Astrocyte (in vitro differentiated cells and primary cell): Measurements from ENCODE around the gene TTLL5. TPM values are rescaled to one million over a fixed set of nuclear protein-coding genes. Genes with fewer than 3 reads are reported as not detected.

Experiments
- DNase-seq: peaks from one replicate; pipeline ENCODE4 v3.0.0-alpha.2; 2010; ENCODE audit warnings: low read depth
- FAIRE-seq: peaks from 2 replicates; lab custom pipeline; 2011; peaks lifted over from hg19 to GRCh38; lab: Jason Lieb, UNC
- H2AFZ ChIP-seq: 2 replicates; pipeline ENCODE4 v1.6.0; 2012; ENCODE audit warnings: low read depth, low read length, inconsistent platforms
- H3K27ac ChIP-seq: 2 replicates; pipeline ENCODE4 v1.5.1; 2011; ENCODE audit warnings: low read depth, low read length, inconsistent platforms
- H3K27me3 ChIP-seq: 2 replicates; pipeline ENCODE4 v1.6.0; 2011; ENCODE audit warnings: low read length, inconsistent platforms; ENCODE audit not compliant: insufficient read depth
- H3K36me3 ChIP-seq: 2 replicates; pipeline ENCODE4 v1.5.1; 2011; ENCODE audit warnings: low read length, inconsistent platforms; ENCODE audit not compliant: insufficient read depth
- H3K4me1 ChIP-seq: 2 replicates; pipeline ENCODE4 v1.5.1; 2011; ENCODE audit warnings: low read length, inconsistent platforms; ENCODE audit not compliant: insufficient read depth
- H3K4me2 ChIP-seq: 2 replicates; pipeline ENCODE4 v1.6.0; 2012; ENCODE audit warnings: low read length, inconsistent platforms
- H3K4me3 ChIP-seq: 2 replicates; pipeline ENCODE4 v1.5.1; 2011; ENCODE audit warnings: low read depth, mild to moderate bottlenecking, low read length, inconsistent platforms; ENCODE audit not compliant: insufficient read depth
- H3K79me2 ChIP-seq: 2 replicates; pipeline ENCODE4 v1.6.0; 2012; ENCODE audit warnings: mild to moderate bottlenecking, low read length, inconsistent platforms; ENCODE audit not compliant: insufficient read depth
- H3K9ac ChIP-seq: 2 replicates; pipeline ENCODE4 v1.6.0; 2012; ENCODE audit warnings: mild to moderate bottlenecking, low read length, inconsistent platforms
- H3K9me3 ChIP-seq: 2 replicates; pipeline ENCODE4 v1.5.1; 2012; ENCODE audit warnings: low read depth, mild to moderate bottlenecking, low read length, inconsistent platforms; ENCODE audit not compliant: insufficient read depth
- H4K20me1 ChIP-seq: 2 replicates; pipeline ENCODE4 v1.6.0; 2012; ENCODE audit warnings: low read length, inconsistent platforms; ENCODE audit not compliant: insufficient read depth
- H3K27ac Mint-ChIP-seq: one replicate; pipeline ENCODE4 v1.8.0; 2021; ENCODE audit warnings: mild to moderate bottlenecking, mixed read lengths; ENCODE audit not compliant: unreplicated experiment
- H3K27me3 Mint-ChIP-seq: one replicate; pipeline ENCODE4 v1.8.0; 2021; ENCODE audit warnings: low read depth, mixed read lengths; ENCODE audit not compliant: unreplicated experiment
- H3K36me3 Mint-ChIP-seq: one replicate; pipeline ENCODE4 v1.8.0; 2021; ENCODE audit warnings: low read depth, mixed read lengths; ENCODE audit not compliant: unreplicated experiment
- H3K4me1 Mint-ChIP-seq: one replicate; pipeline ENCODE4 v1.8.0; 2021; ENCODE audit warnings: low read depth, mixed read lengths; ENCODE audit not compliant: unreplicated experiment
- H3K4me3 Mint-ChIP-seq: one replicate; pipeline ENCODE4 v1.8.0; 2021; ENCODE audit warnings: mild to moderate bottlenecking, moderate library complexity, mixed read lengths; ENCODE audit not compliant: unreplicated experiment
- H3K9me3 Mint-ChIP-seq: one replicate; pipeline ENCODE4 v1.8.0; 2021; ENCODE audit warnings: mild to moderate bottlenecking, mixed read lengths; ENCODE audit not compliant: unreplicated experiment
- CTCF ChIP-seq: IDR thresholded peaks from 2 replicates; pipeline ENCODE4 v1.5.1; 2011; ENCODE audit warnings: low read depth, mild to moderate bottlenecking, inconsistent platforms, low read length, moderate library complexity; ENCODE audit not compliant: insufficient read depth
- EZH2 ChIP-seq: IDR thresholded peaks from 2 replicates; pipeline ENCODE4 v1.6.1; 2012; ENCODE audit warnings: mild to moderate bottlenecking, low read length, inconsistent platforms; ENCODE audit not compliant: insufficient read depth
- total RNA-seq: library from RNA; stranded (reverse); gene quantifications from 2 replicates; pipeline ENCODE4 v1.2.1, GENCODE V29; 2021

TTLL5 gene
- total RNA-seq, 1 donor from 2014 or later: 24.0 TPM

GRCh38 chr14:75851574-75851866 is 190.5 kb downstream of the TTLL5 start:
- no peak overlapping the region for H3K27ac Mint-ChIP-seq

GRCh38 chr14:75854111-75854799 is 193.2 kb downstream of the TTLL5 start:
- Mint-ChIP-seq H3K9me3 (no peaks in the 10 kb centered on the region), H3K4me1 (peaks cover 5% of the 10 kb centered on the region), H3K27ac (no peak overlapping the region), H3K4me3 (no peak overlapping the region), H3K27me3 (no peaks in the 10 kb centered on the region), H3K36me3 (no peaks in the 10 kb centered on the region)
- no peaks in the 10 kb centered on the region for H3K27me3 ChIP-seq
- no peak for DNase-seq
- H3K36me3 ChIP-seq: no peaks in the 10 kb centered on the region
- no peak overlapping the region for H3K9ac ChIP-seq
- TF ChIP-seq CTCF: no peak
- TF ChIP-seq EZH2: no peak
- no peaks in the 10 kb centered on the region for H3K4me1 ChIP-seq
- H3K27ac ChIP-seq: no peak overlapping the region
- FAIRE-seq: no peak
- no peak overlapping the region for H3K4me3 ChIP-seq
- H3K9me3 ChIP-seq: no peaks in the 10 kb centered on the region
- H2AFZ ChIP-seq: no peak overlapping the region
- no peaks in the 10 kb centered on the region for H4K20me1 ChIP-seq
- H3K79me2 ChIP-seq: no peaks in the 10 kb centered on the region
- no peak overlapping the region for H3K4me2 ChIP-seq

More at GRCh38 chr14:75851574-75851866, 190.5 kb downstream of the TTLL5 start:
- no peaks in the 10 kb centered on the region for H3K9me3 ChIP-seq
- no peaks in the 10 kb centered on the region for H3K36me3 ChIP-seq
- H3K27me3 ChIP-seq: no peaks in the 10 kb centered on the region
- no peaks in the 10 kb centered on the region for H3K4me1 ChIP-seq
- H3K27me3 Mint-ChIP-seq: no peaks in the 10 kb centered on the region
- no peak overlapping the region for H3K9ac ChIP-seq
- H3K4me1 Mint-ChIP-seq: peaks cover 14% of the 10 kb centered on the region
- H3K79me2 ChIP-seq: no peaks in the 10 kb centered on the region
- DNase-seq: no peak
- H3K4me3 Mint-ChIP-seq: no peak overlapping the region
- no peaks in the 10 kb centered on the region for H3K36me3 Mint-ChIP-seq
- H3K4me2 ChIP-seq: no peak overlapping the region
- H4K20me1 ChIP-seq: no peaks in the 10 kb centered on the region
- H3K9me3 Mint-ChIP-seq: no peaks in the 10 kb centered on the region
- no peak for FAIRE-seq
- no peak overlapping the region for H2AFZ ChIP-seq
- no peak overlapping the region for H3K4me3 ChIP-seq
- TF ChIP-seq CTCF (no peak), EZH2 (no peak)
- H3K27ac ChIP-seq: no peak overlapping the region

- Histone ChIP-seq H3K4me3 (no peak overlapping the region), H3K27me3 (no peaks in the 10 kb centered on the region), H3K9me3 (no peaks in the 10 kb centered on the region), H3K4me1 (peaks cover 14% of the 10 kb centered on the region), H4K20me1 (no peaks in the 10 kb centered on the region), H3K79me2 (no peaks in the 10 kb centered on the region), H3K27ac (no peak overlapping the region), H3K36me3 (no peaks in the 10 kb centered on the region), H3K4me2 (no peak overlapping the region), H2AFZ (no peak overlapping the region), H3K9ac (no peak overlapping the region)
- Mint-ChIP-seq H3K9me3 (no peaks in the 10 kb centered on the region), H3K27me3 (no peaks in the 10 kb centered on the region), H3K36me3 (no peaks in the 10 kb centered on the region), H3K4me1 (peaks cover 29% of the 10 kb centered on the region), H3K27ac (no peak overlapping the region), H3K4me3 (no peak overlapping the region)
- no peak for TF ChIP-seq EZH2
- TF ChIP-seq CTCF: no peak
- DNase-seq (no peak), FAIRE-seq (no peak)
These were observed 196.2 kb downstream of the TTLL5 start for GRCh38 chr14:75857199-75857598.
